ENCODE data around the gene FAF1. TPM values are rescaled to one million over a fixed set of nuclear protein-coding genes. Genes with fewer than 3 reads are reported as not detected.
A peak's percentile ranks its signal among the peaks of the same experiment; 100 is the strongest.

The FAF1 gene
- total RNA-seq, 4 donors from 2014 or later, result 39.7 to 60.6 (median 42.9) TPM

DNA sequence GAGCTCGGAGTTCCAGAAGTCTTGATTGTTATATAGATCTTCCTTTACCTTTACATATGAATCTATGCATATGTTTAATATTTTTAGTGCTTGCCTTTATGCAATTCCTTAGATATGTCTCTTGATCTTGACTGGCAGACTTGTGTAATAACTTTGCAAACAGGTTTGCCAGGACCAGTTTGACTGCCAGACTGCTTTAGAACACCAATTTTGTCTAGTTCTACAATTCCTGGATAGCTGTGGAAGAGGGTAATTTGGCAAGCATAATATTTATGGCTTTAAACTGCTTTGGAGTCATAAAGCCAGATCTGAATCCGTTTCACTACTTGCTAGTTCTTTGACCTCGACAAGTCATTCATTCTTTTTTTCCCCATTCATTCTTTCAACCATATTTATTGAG is 250.0 kb downstream of the FAF1 start:
- H3K4me3 ChIP-seq, result no peak overlapping the region
- H3K27me3 ChIP-seq, result no peaks in the 10 kb centered on the region
- 86% methylated on average over 3 of the region's 3 CpGs for WGBS
- H3K27ac ChIP-seq (replicated peaks in 1 of 4), result no peak overlapping the region
- TF ChIP-seq POLR2AphosphoS5 (IDR thresholded peaks at IDR 0.05) (no peak), POLR2A (IDR thresholded peaks at IDR 0.05; ENCODE audit: low read depth) (no peak), EP300 (IDR thresholded peaks at IDR 0.05) (no peak)
- TF ChIP-seq, protein P1, sequence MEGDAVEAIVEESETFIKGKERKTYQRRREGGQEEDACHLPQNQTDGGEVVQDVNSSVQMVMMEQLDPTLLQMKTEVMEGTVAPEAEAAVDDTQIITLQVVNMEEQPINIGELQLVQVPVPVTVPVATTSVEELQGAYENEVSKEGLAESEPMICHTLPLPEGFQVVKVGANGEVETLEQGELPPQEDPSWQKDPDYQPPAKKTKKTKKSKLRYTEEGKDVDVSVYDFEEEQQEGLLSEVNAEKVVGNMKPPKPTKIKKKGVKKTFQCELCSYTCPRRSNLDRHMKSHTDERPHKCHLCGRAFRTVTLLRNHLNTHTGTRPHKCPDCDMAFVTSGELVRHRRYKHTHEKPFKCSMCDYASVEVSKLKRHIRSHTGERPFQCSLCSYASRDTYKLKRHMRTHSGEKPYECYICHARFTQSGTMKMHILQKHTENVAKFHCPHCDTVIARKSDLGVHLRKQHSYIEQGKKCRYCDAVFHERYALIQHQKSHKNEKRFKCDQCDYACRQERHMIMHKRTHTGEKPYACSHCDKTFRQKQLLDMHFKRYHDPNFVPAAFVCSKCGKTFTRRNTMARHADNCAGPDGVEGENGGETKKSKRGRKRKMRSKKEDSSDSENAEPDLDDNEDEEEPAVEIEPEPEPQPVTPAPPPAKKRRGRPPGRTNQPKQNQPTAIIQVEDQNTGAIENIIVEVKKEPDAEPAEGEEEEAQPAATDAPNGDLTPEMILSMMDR (IDR thresholded peaks at IDR 0.05), result no peak
- DNase-seq (ENCODE audit: extremely low spot score), result no peak
- H3K9me3 ChIP-seq, result no peaks in the 10 kb centered on the region
- intact Hi-C loops (cut with DNase I), result no loop called here
- no peaks in the 10 kb centered on the region for H3K36me3 ChIP-seq
- peaks cover 0 to 10% (median 3%) of the 10 kb centered on the region in 4 donors for H3K4me1 ChIP-seq

DNA sequence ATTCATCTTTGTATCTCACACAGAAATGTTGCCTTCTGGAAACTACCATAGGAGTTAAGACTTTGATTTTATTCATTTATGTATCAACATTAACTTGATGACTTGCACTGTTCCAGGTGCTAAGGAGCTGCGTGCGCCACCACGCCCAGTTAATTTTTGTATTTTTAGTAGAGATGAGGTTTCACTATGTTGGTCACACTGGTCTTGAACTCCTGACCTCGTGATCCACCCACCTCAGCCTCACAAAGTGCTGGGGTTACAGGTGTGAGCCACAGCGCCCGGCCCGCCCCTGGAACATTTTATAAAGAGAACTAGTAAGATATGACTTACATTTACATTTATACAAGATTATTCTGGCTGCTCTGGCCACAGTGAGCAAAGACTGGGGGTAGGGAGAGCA is 252.2 kb downstream of the FAF1 start:
- 96% methylated on average over 7 of the region's 7 CpGs for WGBS
- H3K4me1 ChIP-seq, result peaks cover 0 to 16% (median 6%) of the 10 kb centered on the region in 4 donors
- H3K27me3 ChIP-seq, result no peaks in the 10 kb centered on the region
- no peak overlapping the region for H3K27ac ChIP-seq (replicated peaks in 1 of 4)
- no peak for DNase-seq (ENCODE audit: extremely low spot score)
- no peaks in the 10 kb centered on the region for H3K36me3 ChIP-seq
- H3K4me3 ChIP-seq, result no peak overlapping the region
- intact Hi-C loops (cut with DNase I), result no loop called here
- H3K9me3 ChIP-seq, result no peaks in the 10 kb centered on the region
- TF ChIP-seq EP300 (IDR thresholded peaks at IDR 0.05), result no peak
- TF ChIP-seq POLR2A (IDR thresholded peaks at IDR 0.05; ENCODE audit: low read depth), result no peak
- TF ChIP-seq, protein P1 (IDR thresholded peaks at IDR 0.05), result no peak
- no peak for TF ChIP-seq POLR2AphosphoS5 (IDR thresholded peaks at IDR 0.05)

DNA sequence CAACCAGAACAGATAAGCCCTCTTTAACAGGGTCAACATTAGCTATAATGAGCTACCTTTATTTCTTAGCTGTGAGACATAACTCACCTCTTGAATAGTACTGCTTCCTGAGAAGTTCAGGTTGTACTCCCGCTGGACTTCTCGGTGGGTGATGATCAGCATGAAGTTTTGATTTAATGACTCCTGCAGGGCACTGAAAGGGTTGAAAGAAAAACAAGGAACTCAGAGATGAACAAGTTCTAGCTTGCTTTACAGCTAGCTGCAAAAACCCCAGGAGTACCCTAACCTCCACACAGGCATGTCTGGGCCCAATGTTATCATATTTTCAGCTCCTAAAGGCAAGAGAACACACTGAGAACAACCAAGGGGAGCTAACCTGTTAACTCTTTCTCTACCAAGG is 254.4 kb downstream of the FAF1 start:
- Histone ChIP-seq H3K27ac (replicated peaks in 1 of 4) (no peak overlapping the region), H3K4me3 (no peak overlapping the region), H3K27me3 (no peaks in the 10 kb centered on the region), H3K36me3 (no peaks in the 10 kb centered on the region), H3K4me1 (peaks cover 0 to 27% (median 10%) of the 10 kb centered on the region in 4 donors), H3K9me3 (no peaks in the 10 kb centered on the region)
- 73% methylated on average over 2 of the region's 2 CpGs for WGBS
- no peak for TF ChIP-seq POLR2A (IDR thresholded peaks at IDR 0.05; ENCODE audit: low read depth)
- intact Hi-C loops (cut with DNase I), result no loop called here
- DNase-seq (ENCODE audit: extremely low spot score), result no peak

DNA sequence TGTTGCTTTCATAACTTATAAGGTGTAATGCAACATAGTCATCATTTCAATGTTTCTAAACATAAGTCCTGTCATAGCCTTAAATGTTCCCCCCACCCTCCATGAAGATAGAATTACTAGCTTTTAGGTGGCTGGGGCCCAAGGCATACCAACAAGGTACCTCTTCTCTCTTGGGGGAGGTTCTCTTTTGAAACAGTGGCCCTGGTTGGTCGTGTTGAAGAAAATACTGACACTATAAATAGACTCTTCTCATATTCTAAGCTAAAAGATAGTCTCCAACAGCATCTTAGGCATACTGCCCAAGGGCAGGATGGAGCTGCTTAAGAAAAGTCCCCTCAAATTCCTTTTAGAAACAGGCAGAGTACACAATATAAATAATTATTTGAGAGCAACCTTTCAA is 255.0 kb downstream of the FAF1 start:
- WGBS, result 0% methylated on average over 1 of the region's 1 CpG
- no peak for DNase-seq (ENCODE audit: extremely low spot score)
- Histone ChIP-seq H3K4me1 (peaks cover 0 to 27% (median 10%) of the 10 kb centered on the region in 4 donors), H3K4me3 (no peak overlapping the region), H3K27ac (replicated peaks in 1 of 4) (no peak overlapping the region), H3K27me3 (no peaks in the 10 kb centered on the region), H3K9me3 (no peaks in the 10 kb centered on the region), H3K36me3 (no peaks in the 10 kb centered on the region)
- intact Hi-C loops (cut with DNase I), result no loop called here
- TF ChIP-seq EP300 (IDR thresholded peaks at IDR 0.05) (no peak), POLR2AphosphoS5 (IDR thresholded peaks at IDR 0.05) (no peak), POLR2A (IDR thresholded peaks at IDR 0.05; ENCODE audit: low read depth) (no peak)
- TF ChIP-seq, protein P1 (IDR thresholded peaks at IDR 0.05), result no peak

DNA sequence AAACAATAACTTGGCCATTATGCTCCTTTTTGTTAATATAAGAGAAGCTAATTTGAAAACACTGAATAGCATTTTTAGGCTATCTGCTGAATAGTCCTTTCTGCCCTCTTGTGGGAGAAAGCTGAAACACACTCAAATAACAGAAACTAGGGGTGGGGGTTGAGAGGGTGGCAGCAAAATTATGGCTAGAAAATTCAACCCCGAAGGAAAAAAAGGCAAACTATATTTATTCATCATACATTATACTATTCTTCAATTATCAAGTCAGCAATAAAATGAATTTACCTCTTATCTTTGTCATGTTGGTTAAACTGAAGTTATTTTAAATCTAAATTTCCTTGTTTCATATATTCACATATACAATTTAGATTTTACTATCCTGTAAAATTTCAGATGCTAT is 255.9 kb downstream of the FAF1 start:
- Histone ChIP-seq H3K4me3 (no peak overlapping the region), H3K27ac (replicated peaks in 1 of 4) (no peak overlapping the region), H3K4me1 (peaks cover 0 to 27% (median 10%) of the 10 kb centered on the region in 4 donors), H3K27me3 (no peaks in the 10 kb centered on the region), H3K36me3 (no peaks in the 10 kb centered on the region), H3K9me3 (no peaks in the 10 kb centered on the region)
- WGBS, result 41% methylated on average over 1 of the region's 1 CpG
- intact Hi-C loops (cut with DNase I), result no loop called here
- DNase-seq (ENCODE audit: extremely low spot score), result no peak
- TF ChIP-seq, protein P1 (IDR thresholded peaks at IDR 0.05), result peak; percentile 60 to 76 (median 72)
- TF ChIP-seq POLR2AphosphoS5 (IDR thresholded peaks at IDR 0.05), result no peak
- TF ChIP-seq EP300 (IDR thresholded peaks at IDR 0.05), result no peak
- no peak for TF ChIP-seq POLR2A (IDR thresholded peaks at IDR 0.05; ENCODE audit: low read depth)

All from esophagus muscularis mucosa (tissue), 4 donors.